ENCODE results near the gene FANCE.

- TF ChIP-seq SIN3A (IDR thresholded peaks at IDR 0.05; ENCODE audit: borderline replicate concordance, insufficient read depth, low read length): no peak
- no peak for TF ChIP-seq TAF1 (IDR thresholded peaks at IDR 0.05; ENCODE audit: borderline replicate concordance, insufficient read depth, low read length)
These were observed 62.4 kb downstream of the FANCE start for GRCh38 chr6:35514587-35514986.
